ENCODE measurements around the gene FBXO4. TPM values are rescaled to one million over a fixed set of nuclear protein-coding genes. Genes with fewer than 3 reads are reported as not detected.

Gene FBXO4
- total and polyA plus RNA-seq, 7 donors: 5.5 to 12.3 (median 8.5) TPM

GRCh38 chr5:41882765-41883164 lies 42.3 kb upstream of the FBXO4 start:
- H3K4me1 ChIP-seq: no peaks in the 10 kb centered on the region
- intact Hi-C loops (cut with DNase I): no loop called here
- H3K9me3 ChIP-seq: no peaks in the 10 kb centered on the region
- H3K36me3 ChIP-seq: no peaks in the 10 kb centered on the region
- no peak for DNase-seq
- no peak overlapping the region for H3K27ac ChIP-seq
- H3K27me3 ChIP-seq: no peaks in the 10 kb centered on the region
- H3K4me3 ChIP-seq: no peak overlapping the region
- WGBS, 2 donors: 72 to 81% methylated on average over 5 of the region's 5 CpGs
- TF ChIP-seq CTCF (IDR thresholded peaks at IDR 0.05) (no peak), POLR2AphosphoS5 (IDR thresholded peaks at IDR 0.05) (no peak), POLR2A (IDR thresholded peaks at IDR 0.05) (no peak), EP300 (IDR thresholded peaks at IDR 0.05) (no peak)

GRCh38 chr5:41883243-41883642 lies 41.8 kb upstream of the FBXO4 start:
- H3K27ac ChIP-seq: no peak overlapping the region
- intact Hi-C loops (cut with DNase I): no loop called here
- H3K9me3 ChIP-seq: no peaks in the 10 kb centered on the region
- no peak overlapping the region for H3K4me3 ChIP-seq
- H3K36me3 ChIP-seq: no peaks in the 10 kb centered on the region
- H3K27me3 ChIP-seq: no peaks in the 10 kb centered on the region
- no peaks in the 10 kb centered on the region for H3K4me1 ChIP-seq
- DNase-seq: no peak
- TF ChIP-seq EP300 (IDR thresholded peaks at IDR 0.05) (no peak), POLR2A (IDR thresholded peaks at IDR 0.05) (no peak), CTCF (IDR thresholded peaks at IDR 0.05) (no peak), POLR2AphosphoS5 (IDR thresholded peaks at IDR 0.05) (no peak)
- 82 to 85% methylated on average over 3 of the region's 3 CpGs for WGBS, 2 donors

DNA sequence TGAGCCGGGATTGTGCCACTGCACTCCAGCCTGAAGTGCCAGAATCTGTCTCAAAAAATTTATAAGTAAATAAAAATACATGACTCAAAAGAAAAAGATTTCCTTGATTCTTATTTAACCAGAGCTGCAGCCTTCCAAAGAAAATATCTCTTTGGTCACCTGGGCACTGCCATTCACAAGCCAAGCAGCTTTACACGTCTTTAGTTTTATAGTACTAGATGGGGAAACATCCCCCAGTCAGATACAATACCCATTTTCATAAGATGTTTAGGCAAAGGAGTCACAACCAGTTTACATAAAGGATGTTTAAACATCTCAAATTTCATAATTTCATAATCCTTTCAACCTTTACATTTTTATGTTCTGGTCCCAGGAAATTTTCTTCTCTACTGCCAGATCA lies 41.1 kb upstream of the FBXO4 start:
- 83 to 91% methylated on average over 2 of the region's 2 CpGs for WGBS, 2 donors
- no peaks in the 10 kb centered on the region for H3K36me3 ChIP-seq
- intact Hi-C loops (cut with DNase I): no loop called here
- H3K4me3 ChIP-seq: no peak overlapping the region
- no peaks in the 10 kb centered on the region for H3K27me3 ChIP-seq
- no peaks in the 10 kb centered on the region for H3K9me3 ChIP-seq
- no peak for DNase-seq
- no peaks in the 10 kb centered on the region for H3K4me1 ChIP-seq
- H3K27ac ChIP-seq: no peak overlapping the region
- TF ChIP-seq POLR2AphosphoS5 (IDR thresholded peaks at IDR 0.05) (no peak), CTCF (IDR thresholded peaks at IDR 0.05) (no peak), POLR2A (IDR thresholded peaks at IDR 0.05) (no peak), EP300 (IDR thresholded peaks at IDR 0.05) (no peak)

GRCh38 chr5:41885286-41885685 lies 39.8 kb upstream of the FBXO4 start:
- TF ChIP-seq POLR2A (IDR thresholded peaks at IDR 0.05) (no peak), POLR2AphosphoS5 (IDR thresholded peaks at IDR 0.05) (no peak), CTCF (IDR thresholded peaks at IDR 0.05) (no peak), EP300 (IDR thresholded peaks at IDR 0.05) (no peak)
- Histone ChIP-seq H3K4me1 (no peaks in the 10 kb centered on the region), H3K9me3 (no peaks in the 10 kb centered on the region), H3K27me3 (no peaks in the 10 kb centered on the region), H3K4me3 (no peak overlapping the region), H3K36me3 (no peaks in the 10 kb centered on the region), H3K27ac (no peak overlapping the region)
- no peak for DNase-seq
- intact Hi-C loops (cut with DNase I): no loop called here

DNA sequence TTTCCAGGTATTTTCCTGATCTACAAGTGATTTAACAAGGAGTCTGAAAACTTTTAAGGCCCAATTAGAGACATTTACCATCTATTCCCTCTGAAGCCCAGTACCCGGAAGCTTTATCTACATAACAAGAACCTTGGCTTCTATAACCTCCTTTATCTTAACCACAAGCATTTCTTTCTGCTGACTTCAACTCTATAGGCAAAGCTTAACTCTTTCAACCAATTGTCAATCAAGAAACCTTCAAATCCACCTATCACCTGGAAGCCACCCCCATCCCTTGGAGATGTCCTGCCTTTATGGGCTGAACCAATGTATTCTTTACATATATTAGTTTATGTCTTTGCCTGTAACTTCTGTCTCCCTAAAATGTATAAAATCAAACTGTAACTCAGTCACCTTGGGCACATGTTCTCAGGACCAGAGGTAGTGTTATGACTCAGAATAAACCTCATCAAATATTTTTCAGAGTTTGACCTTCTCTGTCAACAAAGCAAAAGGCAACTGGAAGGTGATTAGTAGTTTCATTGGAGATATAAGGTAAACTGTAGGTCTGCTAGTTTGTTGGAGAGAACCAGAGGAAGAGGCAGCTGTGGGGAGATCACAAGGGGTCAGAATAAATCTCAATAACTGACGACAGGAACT lies 33.9 kb upstream of the FBXO4 start:
- intact Hi-C loops (cut with DNase I): no loop called here
- no peak for DNase-seq
- Histone ChIP-seq H3K27me3 (no peaks in the 10 kb centered on the region), H3K4me1 (no peaks in the 10 kb centered on the region), H3K36me3 (no peaks in the 10 kb centered on the region), H3K4me3 (no peak overlapping the region), H3K9me3 (no peaks in the 10 kb centered on the region), H3K27ac (no peak overlapping the region)
- 73% methylated on average over 2 of the region's 2 CpGs for WGBS, 2 donors
- no peak for TF ChIP-seq CTCF (IDR thresholded peaks at IDR 0.05)
- no peak for TF ChIP-seq POLR2A (IDR thresholded peaks at IDR 0.05)
